ENCODE measurements around the gene SLC25A19. TPM values are rescaled to one million over a fixed set of nuclear protein-coding genes. Genes with fewer than 3 reads are reported as not detected.

SLC25A19 gene
- total and polyA plus RNA-seq, 10 of the 15 experiments (the other 5 are each of a cell fraction or from before 2014, with no cell fraction given): 32.9 to 91.6 (median 53.7) TPM

DNA sequence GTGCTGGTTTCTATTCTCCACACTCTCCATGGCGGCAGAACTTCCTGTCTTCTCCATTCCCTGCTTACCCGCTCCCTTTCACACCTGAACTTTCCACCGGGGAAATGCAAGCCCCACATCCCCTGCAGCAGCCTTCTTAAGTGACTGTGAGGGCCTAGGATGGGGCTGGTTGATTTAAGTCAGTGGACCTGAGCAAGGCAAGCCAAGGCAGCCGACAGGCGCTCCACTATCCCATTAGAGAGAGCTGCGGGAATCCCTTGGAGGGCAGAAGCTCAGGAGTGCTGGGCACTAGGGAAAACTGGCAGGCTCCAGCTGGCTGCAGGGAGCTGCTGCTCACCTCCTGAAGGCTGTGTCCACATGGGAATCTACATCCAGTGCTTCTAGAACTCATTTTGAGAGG, 36.1 kb upstream of the SLC25A19 start (continued):
- no peak for TF ChIP-seq CUX1 (IDR thresholded peaks at IDR 0.05; ENCODE audit: insufficient replicate concordance, low read depth, low read length)
- no peak for TF ChIP-seq RELA (IDR thresholded peaks at IDR 0.05; ENCODE audit: borderline replicate concordance, partially characterized antibody)
- TF ChIP-seq, protein P1, sequence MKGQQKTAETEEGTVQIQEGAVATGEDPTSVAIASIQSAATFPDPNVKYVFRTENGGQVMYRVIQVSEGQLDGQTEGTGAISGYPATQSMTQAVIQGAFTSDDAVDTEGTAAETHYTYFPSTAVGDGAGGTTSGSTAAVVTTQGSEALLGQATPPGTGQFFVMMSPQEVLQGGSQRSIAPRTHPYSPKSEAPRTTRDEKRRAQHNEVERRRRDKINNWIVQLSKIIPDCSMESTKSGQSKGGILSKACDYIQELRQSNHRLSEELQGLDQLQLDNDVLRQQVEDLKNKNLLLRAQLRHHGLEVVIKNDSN (IDR thresholded peaks at IDR 0.05; ENCODE audit: borderline replicate concordance, extremely low read length, insufficient read depth, low read depth, low read length): no peak
- no peak for TF ChIP-seq MYC (IDR thresholded peaks at IDR 0.05; ENCODE audit: insufficient read depth, insufficient read length, insufficient replicate concordance, low read length, severe bottlenecking)
- no peak for TF ChIP-seq PBX3 (IDR thresholded peaks at IDR 0.05; ENCODE audit: insufficient replicate concordance, low read depth, low read length)
- no peak for TF ChIP-seq TCF12 (IDR thresholded peaks at IDR 0.05; ENCODE audit: low read depth, low read length)
- TF ChIP-seq MYB (IDR thresholded peaks at IDR 0.05; ENCODE audit: borderline replicate concordance, low read depth, low read length): no peak
- no peak for TF ChIP-seq CBX3 (IDR thresholded peaks at IDR 0.05; ENCODE audit: borderline replicate concordance, low read depth)
- TF ChIP-seq PKNOX1 (IDR thresholded peaks at IDR 0.05): no peak
- no peak for TF ChIP-seq DPF2 (IDR thresholded peaks at IDR 0.05)
- no peak for TF ChIP-seq BRCA1 (IDR thresholded peaks at IDR 0.05; ENCODE audit: low read depth, low read length)
- no peak for TF ChIP-seq RB1 (IDR thresholded peaks at IDR 0.05; ENCODE audit: borderline replicate concordance)
- TF ChIP-seq HDGF (IDR thresholded peaks at IDR 0.05): no peak
- no peak for TF ChIP-seq STAT1 (conservative IDR thresholded peaks at IDR 0.05)
- TF ChIP-seq, protein P2, sequence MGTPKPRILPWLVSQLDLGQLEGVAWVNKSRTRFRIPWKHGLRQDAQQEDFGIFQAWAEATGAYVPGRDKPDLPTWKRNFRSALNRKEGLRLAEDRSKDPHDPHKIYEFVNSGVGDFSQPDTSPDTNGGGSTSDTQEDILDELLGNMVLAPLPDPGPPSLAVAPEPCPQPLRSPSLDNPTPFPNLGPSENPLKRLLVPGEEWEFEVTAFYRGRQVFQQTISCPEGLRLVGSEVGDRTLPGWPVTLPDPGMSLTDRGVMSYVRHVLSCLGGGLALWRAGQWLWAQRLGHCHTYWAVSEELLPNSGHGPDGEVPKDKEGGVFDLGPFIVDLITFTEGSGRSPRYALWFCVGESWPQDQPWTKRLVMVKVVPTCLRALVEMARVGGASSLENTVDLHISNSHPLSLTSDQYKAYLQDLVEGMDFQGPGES (IDR thresholded peaks at IDR 0.05): no peak

Measured in GM12878 (cell line).